ENCODE measurements around the gene ZNF778. TPM values are rescaled to one million over a fixed set of nuclear protein-coding genes. Genes with fewer than 3 reads are reported as not detected.
A peak's percentile ranks its signal among the peaks of the same experiment; 100 is the strongest.
"Not testable (repeated sequence)": the region's sequence is repeated elsewhere in the genome, so short reads cannot be mapped to it uniquely, and the experiment has no call there.

The ZNF778 gene
- total RNA-seq, 1 donor from 2014 or later = 21.5 TPM

DNA sequence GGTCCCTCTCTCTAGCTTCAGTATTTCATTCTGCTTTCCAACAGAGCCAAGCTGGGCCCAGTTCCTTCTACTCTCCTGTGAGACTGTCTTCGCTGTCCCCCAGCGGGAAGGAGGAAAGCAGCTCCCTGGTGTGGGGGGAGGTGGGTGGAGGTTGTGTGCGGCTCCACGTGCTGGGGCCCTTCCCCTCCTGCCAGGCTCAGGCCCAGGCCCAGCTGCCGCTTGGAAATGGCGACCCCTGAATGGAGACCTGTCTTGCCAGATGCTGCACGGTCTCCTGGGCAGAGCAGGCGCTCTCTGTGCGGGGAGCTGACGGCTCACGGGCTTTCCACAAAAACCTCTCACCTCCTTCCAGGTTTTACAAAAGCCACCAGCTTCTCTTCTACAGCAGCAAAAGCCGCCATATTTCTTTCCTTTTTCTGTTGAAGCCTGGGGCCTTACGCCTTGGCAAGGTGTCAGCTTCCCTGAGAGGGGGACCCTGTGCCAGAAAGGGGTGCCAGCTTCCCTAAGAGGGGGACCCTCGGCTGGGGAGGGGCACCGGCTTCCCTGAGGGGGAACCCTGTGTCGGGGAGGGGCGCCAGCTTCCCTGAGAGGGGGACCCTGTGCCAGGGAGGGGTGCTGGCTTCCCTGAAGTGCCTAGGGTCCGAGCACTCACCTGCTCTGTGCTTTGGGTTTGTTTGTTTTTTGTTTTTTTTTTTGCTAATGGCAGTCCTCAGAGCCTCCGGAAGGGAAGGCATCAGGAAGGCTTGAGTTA is 47.5 kb downstream of the ZNF778 start:
- TF ChIP-seq EZH2 (IDR thresholded peaks at IDR 0.05) = no peak
- TF ChIP-seq EZH2phosphoT487 (IDR thresholded peaks at IDR 0.05) = no peak
- TF ChIP-seq, protein P1, sequence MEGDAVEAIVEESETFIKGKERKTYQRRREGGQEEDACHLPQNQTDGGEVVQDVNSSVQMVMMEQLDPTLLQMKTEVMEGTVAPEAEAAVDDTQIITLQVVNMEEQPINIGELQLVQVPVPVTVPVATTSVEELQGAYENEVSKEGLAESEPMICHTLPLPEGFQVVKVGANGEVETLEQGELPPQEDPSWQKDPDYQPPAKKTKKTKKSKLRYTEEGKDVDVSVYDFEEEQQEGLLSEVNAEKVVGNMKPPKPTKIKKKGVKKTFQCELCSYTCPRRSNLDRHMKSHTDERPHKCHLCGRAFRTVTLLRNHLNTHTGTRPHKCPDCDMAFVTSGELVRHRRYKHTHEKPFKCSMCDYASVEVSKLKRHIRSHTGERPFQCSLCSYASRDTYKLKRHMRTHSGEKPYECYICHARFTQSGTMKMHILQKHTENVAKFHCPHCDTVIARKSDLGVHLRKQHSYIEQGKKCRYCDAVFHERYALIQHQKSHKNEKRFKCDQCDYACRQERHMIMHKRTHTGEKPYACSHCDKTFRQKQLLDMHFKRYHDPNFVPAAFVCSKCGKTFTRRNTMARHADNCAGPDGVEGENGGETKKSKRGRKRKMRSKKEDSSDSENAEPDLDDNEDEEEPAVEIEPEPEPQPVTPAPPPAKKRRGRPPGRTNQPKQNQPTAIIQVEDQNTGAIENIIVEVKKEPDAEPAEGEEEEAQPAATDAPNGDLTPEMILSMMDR (IDR thresholded peaks at IDR 0.05) = no peak
- Histone ChIP-seq H3K27me3 (no peaks in the 10 kb centered on the region), H2AFZ (replicated peaks) (no peak overlapping the region), H3K9me3 (ENCODE audit: low read depth) (no peaks in the 10 kb centered on the region), H4K20me1 (ENCODE audit: low read depth) (no peaks in the 10 kb centered on the region), H3K79me2 (ENCODE audit: low read depth) (no peaks in the 10 kb centered on the region), H3K9ac (no peak overlapping the region), H3K4me3 (no peak overlapping the region), H3K4me1 (no peaks in the 10 kb centered on the region), H3K27ac (no peak overlapping the region), H3K4me2 (no peak overlapping the region), H3F3A (ENCODE audit: low read depth) (no peaks in the 10 kb centered on the region), H3K36me3 (no peaks in the 10 kb centered on the region)
- H3K4me3 Mint-ChIP-seq = no peak overlapping the region
- peaks cover 1% of the 10 kb centered on the region for H3K27me3 Mint-ChIP-seq (ENCODE audit: insufficient read depth, low read depth)
- H3K9me3 Mint-ChIP-seq = no peaks in the 10 kb centered on the region
- H3K27ac Mint-ChIP-seq = peak overlapping the region; percentile 50
- H3K4me1 Mint-ChIP-seq = no peaks in the 10 kb centered on the region
- DNase-seq (ENCODE audit: low spot score) = no peak
- H3K36me3 Mint-ChIP-seq = peaks cover 5% of the 10 kb centered on the region

DNA sequence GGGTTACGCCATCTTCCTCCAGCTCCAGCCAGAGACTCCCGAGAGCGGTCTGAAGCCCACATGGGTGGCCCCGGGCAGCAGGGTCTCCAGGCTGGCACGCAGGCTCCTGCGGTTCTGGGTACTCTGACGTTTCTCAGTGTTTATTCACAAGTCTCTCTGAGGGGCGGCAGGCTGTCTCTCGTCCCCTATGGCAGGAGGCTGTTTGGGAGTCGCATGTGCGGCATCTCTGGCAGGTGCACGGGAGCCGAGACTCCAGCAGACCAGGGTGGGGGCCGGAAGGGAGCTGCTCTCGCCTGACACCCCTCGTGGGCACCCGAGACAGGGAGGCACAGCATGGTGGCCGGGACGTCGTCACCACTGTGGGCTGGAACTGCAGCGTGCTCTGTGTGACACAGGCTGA is 48.1 kb downstream of the ZNF778 start:
- Histone ChIP-seq H3K4me3 (no peak overlapping the region), H3K79me2 (ENCODE audit: low read depth) (no peaks in the 10 kb centered on the region), H3F3A (ENCODE audit: low read depth) (no peaks in the 10 kb centered on the region), H3K27me3 (no peaks in the 10 kb centered on the region), H3K36me3 (no peaks in the 10 kb centered on the region), H3K27ac (no peak overlapping the region), H3K4me2 (no peak overlapping the region), H4K20me1 (ENCODE audit: low read depth) (no peaks in the 10 kb centered on the region), H3K4me1 (no peaks in the 10 kb centered on the region), H3K9me3 (ENCODE audit: low read depth) (no peaks in the 10 kb centered on the region), H2AFZ (replicated peaks) (no peak overlapping the region), H3K9ac (no peak overlapping the region)
- peaks cover 5% of the 10 kb centered on the region for H3K36me3 Mint-ChIP-seq
- TF ChIP-seq, protein P1 (IDR thresholded peaks at IDR 0.05) = no peak
- no peak for TF ChIP-seq EZH2phosphoT487 (IDR thresholded peaks at IDR 0.05)
- no peak for TF ChIP-seq EZH2 (IDR thresholded peaks at IDR 0.05)
- no peaks in the 10 kb centered on the region for H3K4me1 Mint-ChIP-seq
- no peak overlapping the region for H3K4me3 Mint-ChIP-seq
- DNase-seq (ENCODE audit: low spot score) = no peak
- no peaks in the 10 kb centered on the region for H3K27me3 Mint-ChIP-seq (ENCODE audit: insufficient read depth, low read depth)
- H3K27ac Mint-ChIP-seq = no peak overlapping the region
- H3K9me3 Mint-ChIP-seq = no peaks in the 10 kb centered on the region

DNA sequence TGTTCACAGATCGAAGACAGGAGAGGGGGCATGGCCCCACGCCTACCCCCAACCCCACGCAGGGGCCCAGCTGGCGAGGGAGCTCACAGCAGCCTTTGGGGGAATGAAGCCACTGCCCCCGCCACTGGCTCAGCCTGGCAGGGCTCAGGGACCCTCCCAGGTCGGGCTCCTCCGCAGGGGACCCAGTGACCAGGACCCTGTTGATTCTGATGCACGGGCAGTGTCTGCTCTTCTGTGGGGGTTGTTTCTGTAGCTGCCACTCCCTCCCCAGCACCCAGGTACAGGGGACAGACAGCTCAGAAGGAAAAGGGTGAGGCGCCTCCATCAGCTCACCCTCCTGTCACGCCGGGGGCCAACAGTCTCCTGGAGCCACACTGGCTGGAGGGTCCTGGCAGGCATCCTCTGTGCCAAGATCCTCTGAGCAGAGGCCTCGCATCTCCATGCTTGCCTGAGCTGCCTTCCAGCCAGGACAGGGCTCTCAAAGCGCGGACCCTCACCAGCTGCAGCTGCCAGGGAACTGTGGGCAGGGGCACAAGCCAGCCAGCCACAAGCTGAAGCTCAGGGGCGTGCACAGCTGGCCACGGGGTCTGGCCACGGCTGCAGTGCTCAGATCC is 49.1 kb downstream of the ZNF778 start:
- H3K36me3 Mint-ChIP-seq = peaks cover 9% of the 10 kb centered on the region
- no peaks in the 10 kb centered on the region for H3K9me3 Mint-ChIP-seq
- DNase-seq (ENCODE audit: low spot score) = no peak
- no peaks in the 10 kb centered on the region for H3K27me3 Mint-ChIP-seq (ENCODE audit: insufficient read depth, low read depth)
- Histone ChIP-seq H2AFZ (replicated peaks) (no peak overlapping the region), H3K4me2 (no peak overlapping the region), H3K4me1 (no peaks in the 10 kb centered on the region), H3K27ac (no peak overlapping the region), H3K27me3 (no peaks in the 10 kb centered on the region), H3F3A (ENCODE audit: low read depth) (no peaks in the 10 kb centered on the region), H3K79me2 (ENCODE audit: low read depth) (peaks cover 2% of the 10 kb centered on the region), H3K9me3 (ENCODE audit: low read depth) (no peaks in the 10 kb centered on the region), H4K20me1 (ENCODE audit: low read depth) (peaks cover 3% of the 10 kb centered on the region), H3K36me3 (no peaks in the 10 kb centered on the region), H3K9ac (no peak overlapping the region), H3K4me3 (no peak overlapping the region)
- TF ChIP-seq, protein P1 (IDR thresholded peaks at IDR 0.05) = no peak
- TF ChIP-seq EZH2 (IDR thresholded peaks at IDR 0.05) (no peak), EZH2phosphoT487 (IDR thresholded peaks at IDR 0.05) (no peak)
- no peaks in the 10 kb centered on the region for H3K4me1 Mint-ChIP-seq
- H3K27ac Mint-ChIP-seq = no peak overlapping the region
- H3K4me3 Mint-ChIP-seq = no peak overlapping the region

DNA sequence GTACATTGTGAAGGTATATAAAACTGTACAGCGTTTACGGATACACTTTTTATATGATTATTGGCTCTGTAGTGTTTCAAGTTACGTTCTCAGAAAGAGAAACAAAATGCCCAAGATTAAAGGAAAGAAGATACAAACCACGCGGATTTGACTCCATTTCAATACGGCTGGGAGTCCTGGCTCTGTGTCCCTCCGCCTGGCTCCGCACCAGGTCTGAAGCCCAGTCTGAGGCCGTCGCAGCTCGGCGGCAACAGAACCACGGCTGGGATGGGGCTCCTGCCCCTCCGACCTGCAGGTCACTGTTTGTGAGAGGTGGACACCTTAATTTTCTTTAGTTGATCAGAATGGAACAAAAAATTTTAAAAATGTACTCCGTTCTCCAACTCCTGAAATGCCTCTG is 50.2 kb downstream of the ZNF778 start:
- not testable (repeated sequence) for DNase-seq (ENCODE audit: low spot score); H3K4me1 ChIP-seq; H3K9me3 Mint-ChIP-seq; H3K27ac Mint-ChIP-seq; H3K27ac ChIP-seq; H3K9me3 ChIP-seq (ENCODE audit: low read depth); H3K27me3 Mint-ChIP-seq (ENCODE audit: insufficient read depth, low read depth); H3K9ac ChIP-seq; H3F3A ChIP-seq (ENCODE audit: low read depth); H3K4me3 ChIP-seq; H2AFZ ChIP-seq (replicated peaks); H3K36me3 ChIP-seq; H3K4me2 ChIP-seq; H3K4me3 Mint-ChIP-seq; H3K79me2 ChIP-seq (ENCODE audit: low read depth); H3K27me3 ChIP-seq; H3K4me1 Mint-ChIP-seq
- H3K36me3 Mint-ChIP-seq = peaks cover 14% of the 10 kb centered on the region
- H4K20me1 ChIP-seq (ENCODE audit: low read depth) = peaks cover 12% of the 10 kb centered on the region

All from neural progenitor cell (in vitro differentiated cells).